ENCODE measurements around the gene GLB1L2.

The GLB1L2 gene

GRCh38 chr11:134346101-134346975 is 14.6 kb downstream of the GLB1L2 start:
- no peak for ATAC-seq
- no peak for TF ChIP-seq BACH2 (CRISPR knock-in tag; IDR thresholded peaks at IDR 0.05; ENCODE audit: borderline replicate concordance)
- no peak for TF ChIP-seq PATZ1 (CRISPR knock-in tag; IDR thresholded peaks at IDR 0.05; ENCODE audit: borderline replicate concordance)
- TF ChIP-seq ZNF8 (CRISPR knock-in tag; IDR thresholded peaks at IDR 0.05) = no peak
- TF ChIP-seq CSDC2 (CRISPR knock-in tag; IDR thresholded peaks at IDR 0.05) = no peak
- TF ChIP-seq, protein P1, sequence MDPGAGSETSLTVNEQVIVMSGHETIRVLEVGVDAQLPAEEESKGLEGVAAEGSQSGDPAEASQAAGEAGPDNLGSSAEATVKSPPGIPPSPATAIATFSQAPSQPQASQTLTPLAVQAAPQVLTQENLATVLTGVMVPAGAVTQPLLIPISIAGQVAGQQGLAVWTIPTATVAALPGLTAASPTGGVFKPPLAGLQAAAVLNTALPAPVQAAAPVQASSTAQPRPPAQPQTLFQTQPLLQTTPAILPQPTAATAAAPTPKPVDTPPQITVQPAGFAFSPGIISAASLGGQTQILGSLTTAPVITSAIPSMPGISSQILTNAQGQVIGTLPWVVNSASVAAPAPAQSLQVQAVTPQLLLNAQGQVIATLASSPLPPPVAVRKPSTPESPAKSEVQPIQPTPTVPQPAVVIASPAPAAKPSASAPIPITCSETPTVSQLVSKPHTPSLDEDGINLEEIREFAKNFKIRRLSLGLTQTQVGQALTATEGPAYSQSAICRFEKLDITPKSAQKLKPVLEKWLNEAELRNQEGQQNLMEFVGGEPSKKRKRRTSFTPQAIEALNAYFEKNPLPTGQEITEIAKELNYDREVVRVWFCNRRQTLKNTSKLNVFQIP (CRISPR knock-in tag; IDR thresholded peaks at IDR 0.05; ENCODE audit: borderline replicate concordance, low read depth) = no peak
- no peak for TF ChIP-seq ZC3H10 (CRISPR knock-in tag; IDR thresholded peaks at IDR 0.05)
- no peak for TF ChIP-seq ZFP30 (CRISPR knock-in tag; IDR thresholded peaks at IDR 0.05)
- TF ChIP-seq, protein P2, sequence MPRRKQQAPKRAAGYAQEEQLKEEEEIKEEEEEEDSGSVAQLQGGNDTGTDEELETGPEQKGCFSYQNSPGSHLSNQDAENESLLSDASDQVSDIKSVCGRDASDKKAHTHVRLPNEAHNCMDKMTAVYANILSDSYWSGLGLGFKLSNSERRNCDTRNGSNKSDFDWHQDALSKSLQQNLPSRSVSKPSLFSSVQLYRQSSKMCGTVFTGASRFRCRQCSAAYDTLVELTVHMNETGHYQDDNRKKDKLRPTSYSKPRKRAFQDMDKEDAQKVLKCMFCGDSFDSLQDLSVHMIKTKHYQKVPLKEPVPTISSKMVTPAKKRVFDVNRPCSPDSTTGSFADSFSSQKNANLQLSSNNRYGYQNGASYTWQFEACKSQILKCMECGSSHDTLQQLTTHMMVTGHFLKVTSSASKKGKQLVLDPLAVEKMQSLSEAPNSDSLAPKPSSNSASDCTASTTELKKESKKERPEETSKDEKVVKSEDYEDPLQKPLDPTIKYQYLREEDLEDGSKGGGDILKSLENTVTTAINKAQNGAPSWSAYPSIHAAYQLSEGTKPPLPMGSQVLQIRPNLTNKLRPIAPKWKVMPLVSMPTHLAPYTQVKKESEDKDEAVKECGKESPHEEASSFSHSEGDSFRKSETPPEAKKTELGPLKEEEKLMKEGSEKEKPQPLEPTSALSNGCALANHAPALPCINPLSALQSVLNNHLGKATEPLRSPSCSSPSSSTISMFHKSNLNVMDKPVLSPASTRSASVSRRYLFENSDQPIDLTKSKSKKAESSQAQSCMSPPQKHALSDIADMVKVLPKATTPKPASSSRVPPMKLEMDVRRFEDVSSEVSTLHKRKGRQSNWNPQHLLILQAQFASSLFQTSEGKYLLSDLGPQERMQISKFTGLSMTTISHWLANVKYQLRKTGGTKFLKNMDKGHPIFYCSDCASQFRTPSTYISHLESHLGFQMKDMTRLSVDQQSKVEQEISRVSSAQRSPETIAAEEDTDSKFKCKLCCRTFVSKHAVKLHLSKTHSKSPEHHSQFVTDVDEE (CRISPR knock-in tag; IDR thresholded peaks at IDR 0.05) = no peak
- TF ChIP-seq SNAI2 (CRISPR knock-in tag; IDR thresholded peaks at IDR 0.05) = no peak
- no peak for TF ChIP-seq TCF4 (CRISPR knock-in tag; IDR thresholded peaks at IDR 0.05; ENCODE audit: borderline replicate concordance)
- TF ChIP-seq ZNF565 (CRISPR knock-in tag; conservative IDR thresholded peaks at IDR 0.05; ENCODE audit: low read depth) = no peak
- no peak for TF ChIP-seq ZFP3 (CRISPR knock-in tag; IDR thresholded peaks at IDR 0.05)

GRCh38 chr11:134346976-134347350 is 15.2 kb downstream of the GLB1L2 start:
- no peak for ATAC-seq
- TF ChIP-seq BACH2 (CRISPR knock-in tag; IDR thresholded peaks at IDR 0.05; ENCODE audit: borderline replicate concordance) (no peak), CSRNP3 (CRISPR knock-in tag; IDR thresholded peaks at IDR 0.05) (no peak), ZNF565 (CRISPR knock-in tag; conservative IDR thresholded peaks at IDR 0.05; ENCODE audit: low read depth) (no peak), ARNTL (CRISPR knock-in tag; IDR thresholded peaks at IDR 0.05; ENCODE audit: borderline replicate concordance, low read depth) (no peak), ZC3H10 (CRISPR knock-in tag; IDR thresholded peaks at IDR 0.05) (no peak), SNAI2 (CRISPR knock-in tag; IDR thresholded peaks at IDR 0.05) (no peak), TCF4 (CRISPR knock-in tag; IDR thresholded peaks at IDR 0.05; ENCODE audit: borderline replicate concordance) (no peak), CSDC2 (CRISPR knock-in tag; IDR thresholded peaks at IDR 0.05) (no peak)

GRCh38 chr11:134347441-134347840 is 15.7 kb downstream of the GLB1L2 start:
- ATAC-seq = no peak
- TF ChIP-seq ARNTL (CRISPR knock-in tag; IDR thresholded peaks at IDR 0.05; ENCODE audit: borderline replicate concordance, low read depth) (no peak), TCF4 (CRISPR knock-in tag; IDR thresholded peaks at IDR 0.05; ENCODE audit: borderline replicate concordance) (no peak), SNAI2 (CRISPR knock-in tag; IDR thresholded peaks at IDR 0.05) (no peak), CSDC2 (CRISPR knock-in tag; IDR thresholded peaks at IDR 0.05) (no peak), TOX (CRISPR knock-in tag; IDR thresholded peaks at IDR 0.05; ENCODE audit: borderline replicate concordance) (no peak), PPARA (CRISPR knock-in tag; IDR thresholded peaks at IDR 0.05; ENCODE audit: borderline replicate concordance) (no peak), ISL1 (CRISPR knock-in tag; IDR thresholded peaks at IDR 0.05) (no peak), ZFP30 (CRISPR knock-in tag; IDR thresholded peaks at IDR 0.05) (no peak), RARB (CRISPR knock-in tag; IDR thresholded peaks at IDR 0.05) (no peak)
- TF ChIP-seq, protein P2 (CRISPR knock-in tag; IDR thresholded peaks at IDR 0.05) = no peak
- TF ChIP-seq, protein P3, sequence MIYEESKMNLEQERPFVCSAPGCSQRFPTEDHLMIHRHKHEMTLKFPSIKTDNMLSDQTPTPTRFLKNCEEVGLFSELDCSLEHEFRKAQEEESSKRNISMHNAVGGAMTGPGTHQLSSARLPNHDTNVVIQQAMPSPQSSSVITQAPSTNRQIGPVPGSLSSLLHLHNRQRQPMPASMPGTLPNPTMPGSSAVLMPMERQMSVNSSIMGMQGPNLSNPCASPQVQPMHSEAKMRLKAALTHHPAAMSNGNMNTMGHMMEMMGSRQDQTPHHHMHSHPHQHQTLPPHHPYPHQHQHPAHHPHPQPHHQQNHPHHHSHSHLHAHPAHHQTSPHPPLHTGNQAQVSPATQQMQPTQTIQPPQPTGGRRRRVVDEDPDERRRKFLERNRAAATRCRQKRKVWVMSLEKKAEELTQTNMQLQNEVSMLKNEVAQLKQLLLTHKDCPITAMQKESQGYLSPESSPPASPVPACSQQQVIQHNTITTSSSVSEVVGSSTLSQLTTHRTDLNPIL (CRISPR knock-in tag; IDR thresholded peaks at IDR 0.05; ENCODE audit: low read depth) = no peak
- TF ChIP-seq, protein P1 (CRISPR knock-in tag; IDR thresholded peaks at IDR 0.05; ENCODE audit: borderline replicate concordance, low read depth) = no peak

Measured in SK-N-SH treated with all-trans-retinoic acid at 6 μM for 48 hours (cell line).